Esophagus muscularis mucosa (tissue), 3 donors: ENCODE results near the gene GPC6.

ENCODE experiments used
- CTCF ChIP-seq, 3 experiments: fragments of 200-600 bp in 2 of 3; fragments of 450-650 bp in 1 of 3; sonication (generic) in 2 of 3; IDR thresholded peaks; one replicate each; pipeline ENCODE4 v1.5.1; 2017 to 2019; ENCODE audit warnings: antibody characterized with exemption in 3 of 3, mild to moderate bottlenecking in 2 of 3, moderate library complexity in 1 of 3
- POLR2A ChIP-seq: fragments of 450-650 bp; IDR thresholded peaks from one replicate; pipeline ENCODE4 v1.6.1; 2017; ENCODE audit warnings: antibody characterized with exemption, moderate library complexity, mild to moderate bottlenecking, low read depth
- POLR2AphosphoS5 ChIP-seq, 2 donors: sonication (generic); formaldehyde crosslinking; IDR thresholded peaks; one replicate each; pipeline ENCODE4 v1.6.1; 2017; ENCODE audit warnings: antibody characterized with exemption in 2 of 2

- no peak for TF ChIP-seq CTCF (IDR thresholded peaks at IDR 0.05)
- no peak for TF ChIP-seq POLR2AphosphoS5 (IDR thresholded peaks at IDR 0.05)
- TF ChIP-seq POLR2A: no peak
Measured at GRCh38 chr13:93577105-93577504, 350.5 kb downstream of the GPC6 start.
